Neutrophil (primary cell): ENCODE data around the gene CD22.

Source experiments
- H3K27ac ChIP-seq: fragments of 200-600 bp; sonication (generic); 2 replicates; pipeline ENCODE4 v1.5.1; 2016; ENCODE audit warnings: mild to moderate bottlenecking, moderate library complexity
- H3K27me3 ChIP-seq: fragments of 200-600 bp; sonication (generic); 2 replicates; pipeline ENCODE4 v1.6.0; 2016; ENCODE audit warnings: mild to moderate bottlenecking
- H3K36me3 ChIP-seq: fragments of 200-600 bp; sonication (generic); 2 replicates; pipeline ENCODE4 v1.5.1; 2017
- H3K4me1 ChIP-seq, 2 experiments: fragments of 200-600 bp in 1 of 2; sonication (generic) in 1 of 2; 1 replicate in 1 of 2; 2 replicates in 1 of 2; pipeline versions ENCODE4 v1.5.1 to v1.6.1; 2013 to 2016; ENCODE audit warnings: low read depth in 1 of 2, low read length in 1 of 2, mild to moderate bottlenecking in 1 of 2, moderate library complexity in 1 of 2; ENCODE audit not compliant: control insufficient read depth in 1 of 2, insufficient read depth in 1 of 2
- H3K4me3 ChIP-seq, 2 experiments: fragments of 200-600 bp in 1 of 2; sonication (generic) in 1 of 2; 1 replicate in 1 of 2; 2 replicates in 1 of 2; pipeline ENCODE4 v1.5.1; 2013 to 2016; ENCODE audit warnings: low read depth in 1 of 2, low read length in 1 of 2, mild to moderate bottlenecking in 1 of 2, moderate library complexity in 1 of 2
- H3K9me3 ChIP-seq: fragments of 200-600 bp; sonication (generic); 2 replicates; pipeline ENCODE4 v1.5.1; 2016
- TF ChIP-seq, protein P1 (sequence below): fragments of 200-600 bp; sonication (generic); IDR thresholded peaks from 2 replicates; pipeline ENCODE4 v1.5.1; 2016; ENCODE audit warnings: antibody characterized with exemption

CD22 gene

DNA sequence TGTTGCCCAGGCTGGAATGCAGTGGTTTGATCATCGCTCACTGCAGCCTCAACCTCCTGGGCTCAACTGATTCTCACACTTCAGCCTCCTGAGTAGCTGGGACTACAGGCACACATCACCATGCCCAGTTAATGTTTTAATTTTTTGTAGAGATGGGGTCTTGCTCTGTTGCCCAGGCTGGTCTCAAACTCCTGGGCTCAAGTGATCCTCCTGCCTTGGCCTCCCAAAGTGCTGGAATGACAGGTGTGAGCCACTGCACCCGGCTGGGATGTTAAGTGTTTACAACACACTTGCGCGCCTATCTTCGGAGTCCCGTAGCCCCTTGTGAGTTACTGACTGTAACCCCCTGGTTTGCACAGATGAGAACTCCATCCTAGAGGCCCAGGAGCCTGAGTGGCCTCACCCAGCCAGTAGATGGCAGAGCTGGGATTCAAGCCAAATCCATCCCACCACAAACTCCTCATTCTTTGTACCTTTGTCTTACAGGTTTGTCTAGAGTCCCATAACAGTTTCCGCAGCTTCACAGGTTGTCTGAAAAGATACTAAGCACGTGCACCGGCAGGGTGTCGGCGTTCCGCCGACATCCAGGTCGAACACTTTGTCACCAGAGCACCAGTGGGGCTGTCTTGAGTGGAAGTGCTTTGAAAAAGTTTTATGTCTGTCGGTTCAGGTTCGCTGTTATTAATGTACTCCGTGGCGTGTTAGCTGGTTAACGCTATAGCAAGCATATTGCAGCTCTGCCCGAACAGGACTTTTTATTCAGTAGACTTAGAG is 22.3 kb upstream of the CD22 start:
- Histone ChIP-seq H3K27ac (no peak overlapping the region), H3K36me3 (no peaks in the 10 kb centered on the region), H3K4me3 (no peak overlapping the region), H3K27me3 (no peaks in the 10 kb centered on the region), H3K9me3 (no peaks in the 10 kb centered on the region), H3K4me1 (no peaks in the 10 kb centered on the region)
- TF ChIP-seq, protein P1, sequence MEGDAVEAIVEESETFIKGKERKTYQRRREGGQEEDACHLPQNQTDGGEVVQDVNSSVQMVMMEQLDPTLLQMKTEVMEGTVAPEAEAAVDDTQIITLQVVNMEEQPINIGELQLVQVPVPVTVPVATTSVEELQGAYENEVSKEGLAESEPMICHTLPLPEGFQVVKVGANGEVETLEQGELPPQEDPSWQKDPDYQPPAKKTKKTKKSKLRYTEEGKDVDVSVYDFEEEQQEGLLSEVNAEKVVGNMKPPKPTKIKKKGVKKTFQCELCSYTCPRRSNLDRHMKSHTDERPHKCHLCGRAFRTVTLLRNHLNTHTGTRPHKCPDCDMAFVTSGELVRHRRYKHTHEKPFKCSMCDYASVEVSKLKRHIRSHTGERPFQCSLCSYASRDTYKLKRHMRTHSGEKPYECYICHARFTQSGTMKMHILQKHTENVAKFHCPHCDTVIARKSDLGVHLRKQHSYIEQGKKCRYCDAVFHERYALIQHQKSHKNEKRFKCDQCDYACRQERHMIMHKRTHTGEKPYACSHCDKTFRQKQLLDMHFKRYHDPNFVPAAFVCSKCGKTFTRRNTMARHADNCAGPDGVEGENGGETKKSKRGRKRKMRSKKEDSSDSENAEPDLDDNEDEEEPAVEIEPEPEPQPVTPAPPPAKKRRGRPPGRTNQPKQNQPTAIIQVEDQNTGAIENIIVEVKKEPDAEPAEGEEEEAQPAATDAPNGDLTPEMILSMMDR: no peak

DNA sequence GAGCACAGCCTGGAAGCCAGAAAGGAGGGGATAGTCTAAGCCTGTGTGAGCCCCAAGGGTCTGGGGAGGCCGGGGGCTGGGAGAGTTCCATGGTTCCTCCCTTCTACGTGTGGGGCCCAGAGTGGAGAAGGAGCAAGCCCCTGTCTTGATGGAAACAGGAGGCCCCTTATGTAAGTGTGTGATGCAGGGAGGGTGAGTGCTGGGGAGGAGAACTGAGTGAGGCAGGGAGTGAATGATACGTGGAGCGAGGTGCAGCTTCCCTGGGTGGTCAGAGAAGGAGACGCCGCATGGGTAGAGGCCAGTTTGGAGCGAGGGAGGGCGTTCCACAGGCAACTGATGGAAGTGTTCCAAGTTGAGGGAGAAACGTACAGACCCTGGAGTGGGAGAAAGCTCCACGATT is 21.1 kb upstream of the CD22 start:
- Histone ChIP-seq H3K36me3 (no peaks in the 10 kb centered on the region), H3K27ac (no peak overlapping the region), H3K4me1 (no peaks in the 10 kb centered on the region), H3K4me3 (no peak overlapping the region), H3K9me3 (no peaks in the 10 kb centered on the region), H3K27me3 (no peaks in the 10 kb centered on the region)
- TF ChIP-seq, protein P1: no peak

DNA sequence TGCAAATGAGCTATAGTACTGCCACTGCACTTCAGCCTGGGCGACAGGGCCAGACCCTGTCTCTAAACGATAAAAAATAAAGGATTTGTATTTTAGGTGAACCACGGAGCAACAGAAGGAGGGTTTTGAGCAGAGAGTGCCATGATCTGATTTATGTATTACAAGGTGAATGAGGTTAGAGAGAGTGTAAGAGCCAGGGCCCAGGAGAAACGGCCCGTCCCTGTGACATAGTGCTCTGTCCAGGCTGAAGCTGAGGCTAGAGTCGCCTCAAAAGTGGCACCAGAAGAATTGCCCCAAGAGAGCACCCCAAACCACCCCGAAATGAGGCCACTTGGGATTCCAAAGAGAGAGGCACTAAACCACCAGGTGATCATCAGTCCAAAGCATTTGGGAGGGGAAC is 20.1 kb upstream of the CD22 start:
- Histone ChIP-seq H3K9me3 (no peaks in the 10 kb centered on the region), H3K4me1 (no peaks in the 10 kb centered on the region), H3K27ac (no peak overlapping the region), H3K36me3 (no peaks in the 10 kb centered on the region), H3K27me3 (no peaks in the 10 kb centered on the region), H3K4me3 (no peak overlapping the region)
- TF ChIP-seq, protein P1: no peak

DNA sequence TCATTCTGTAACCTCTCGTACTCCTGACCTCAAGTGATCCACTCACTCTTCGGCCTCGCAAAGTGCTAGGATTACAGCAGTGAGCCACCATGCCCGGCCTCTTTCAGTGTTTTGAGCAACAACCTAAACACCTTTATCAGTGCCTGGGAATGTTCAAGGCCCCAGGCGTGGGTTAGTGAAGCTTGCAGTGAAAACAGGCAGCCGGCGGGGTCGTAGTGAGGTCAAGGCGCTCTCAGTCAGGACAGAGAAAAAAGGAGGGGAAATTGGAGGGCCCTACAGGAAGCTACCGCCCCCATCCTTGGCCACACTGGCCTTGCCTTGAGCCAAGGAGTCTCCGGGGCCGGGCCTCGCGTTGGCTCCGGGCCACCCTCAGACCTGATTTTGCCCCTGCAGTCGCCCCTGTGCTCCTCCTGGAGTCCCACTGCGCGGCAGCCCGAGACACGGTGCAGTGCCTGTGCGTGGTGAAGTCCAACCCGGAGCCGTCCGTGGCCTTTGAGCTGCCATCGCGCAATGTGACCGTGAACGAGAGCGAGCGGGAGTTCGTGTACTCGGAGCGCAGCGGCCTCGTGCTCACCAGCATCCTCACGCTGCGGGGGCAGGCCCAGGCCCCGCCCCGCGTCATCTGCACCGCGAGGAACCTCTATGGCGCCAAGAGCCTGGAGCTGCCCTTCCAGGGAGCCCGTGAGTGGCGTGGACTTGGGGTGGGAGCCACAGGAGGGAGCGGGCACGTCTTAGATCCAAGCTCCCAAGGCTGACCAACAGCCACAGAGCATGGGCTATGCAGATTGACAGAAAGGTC is 19.3 kb upstream of the CD22 start:
- TF ChIP-seq, protein P1: no peak
- no peak overlapping the region for H3K27ac ChIP-seq
- H3K27me3 ChIP-seq: no peaks in the 10 kb centered on the region

DNA sequence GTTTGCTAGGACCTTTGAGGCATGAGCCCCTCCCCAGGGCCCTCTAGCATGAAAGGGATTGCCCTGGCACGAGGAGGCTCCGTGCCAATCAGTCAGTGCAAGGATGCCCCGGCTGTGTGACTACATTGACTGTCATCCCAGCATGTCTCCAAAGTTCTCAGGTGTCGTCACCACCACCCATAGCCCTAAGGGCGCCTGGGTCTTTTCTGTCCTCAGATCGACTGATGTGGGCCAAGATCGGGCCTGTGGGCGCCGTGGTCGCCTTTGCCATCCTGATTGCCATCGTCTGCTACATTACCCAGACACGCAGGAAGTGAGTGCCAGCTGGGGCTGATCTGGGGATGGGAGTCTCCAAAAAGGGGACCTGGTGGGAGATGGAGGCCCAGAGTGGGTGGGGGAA is 18.7 kb upstream of the CD22 start:
- Histone ChIP-seq H3K4me3 (no peak overlapping the region), H3K9me3 (no peaks in the 10 kb centered on the region), H3K27ac (no peak overlapping the region), H3K27me3 (no peaks in the 10 kb centered on the region), H3K36me3 (no peaks in the 10 kb centered on the region), H3K4me1 (no peaks in the 10 kb centered on the region)
- TF ChIP-seq, protein P1: no peak

More for the DNA sequence above, 19.3 kb upstream of the CD22 start:
- no peaks in the 10 kb centered on the region for H3K4me1 ChIP-seq
- H3K9me3 ChIP-seq: no peaks in the 10 kb centered on the region
- no peak overlapping the region for H3K4me3 ChIP-seq
- H3K36me3 ChIP-seq: no peaks in the 10 kb centered on the region
